ENCODE results near the gene FBN1. TPM values are rescaled to one million over a fixed set of nuclear protein-coding genes. Genes with fewer than 3 reads are reported as not detected.
A peak's percentile ranks its signal among the peaks of the same experiment; 100 is the strongest.

FBN1 gene
- total RNA-seq, 1 experiment from 2014 or later: 6.7 TPM

GRCh38 chr15:48646331-48646730, 822 bp upstream of the FBN1 start:
- Histone ChIP-seq H3K4me3 (ENCODE audit: low read length) (no peak overlapping the region), H3K9me3 (ENCODE audit: low read length) (no peaks in the 10 kb centered on the region), H3K4me2 (ENCODE audit: low read length) (no peak overlapping the region), H3K27ac (ENCODE audit: low read length) (no peak overlapping the region), H3K79me2 (ENCODE audit: low read length) (no peaks in the 10 kb centered on the region), H4K20me1 (ENCODE audit: low read length) (no peaks in the 10 kb centered on the region), H3F3A (ENCODE audit: low read length, unreplicated experiment) (no peaks in the 10 kb centered on the region), H3K9me2 (replicated peaks; ENCODE audit: low read length) (no peaks in the 10 kb centered on the region), H3K27me3 (ENCODE audit: low read length) (no peaks in the 10 kb centered on the region), H3K9ac (ENCODE audit: low read length) (no peak overlapping the region), H2AFZ (ENCODE audit: low read length) (no peak overlapping the region), H3K4me1 (ENCODE audit: insufficient read depth, low read length) (peaks cover 17% of the 10 kb centered on the region), H3K36me3 (ENCODE audit: low read depth, low read length) (no peaks in the 10 kb centered on the region)
- no peak for DNase-seq
- intact Hi-C loops (cut with micrococcal nuclease): loop anchor here (10.0 kb wide), 2 partner anchors 58 to 182 kb away; no protein-coding TSS in a partner anchor
- no peak for ATAC-seq
- BruUV-seq (replicated peaks): no TSS peak
- TF ChIP-seq EZH2phosphoT487 (IDR thresholded peaks at IDR 0.05; ENCODE audit: borderline replicate concordance, low read length): no peak
- TF ChIP-seq CTCF (conservative IDR thresholded peaks at IDR 0.05; ENCODE audit: low read depth, low read length): no peak
- no peak for TF ChIP-seq EZH2 (IDR thresholded peaks at IDR 0.05; ENCODE audit: low read length, unreplicated experiment)
- ChIA-PET POLR2A (ENCODE audit: unreplicated experiment) (no interaction called here), CTCF (no interaction called here)

GRCh38 chr15:48644827-48645557, 517 bp downstream of the FBN1 start:
- peak; percentile 37 for DNase-seq
- no peaks in the 10 kb centered on the region for H3F3A ChIP-seq (ENCODE audit: low read length, unreplicated experiment)
- H3K27ac ChIP-seq (ENCODE audit: low read length): no peak overlapping the region
- no peaks in the 10 kb centered on the region for H4K20me1 ChIP-seq (ENCODE audit: low read length)
- no peak for TF ChIP-seq EZH2 (IDR thresholded peaks at IDR 0.05; ENCODE audit: low read length, unreplicated experiment)
- TF ChIP-seq EZH2phosphoT487 (IDR thresholded peaks at IDR 0.05; ENCODE audit: borderline replicate concordance, low read length): no peak
- no peak for TF ChIP-seq CTCF (conservative IDR thresholded peaks at IDR 0.05; ENCODE audit: low read depth, low read length)
- H3K4me3 ChIP-seq (ENCODE audit: low read length): peak overlapping the region; percentile 69
- ATAC-seq: peak; percentile 53
- H3K4me2 ChIP-seq (ENCODE audit: low read length): peak overlapping the region; percentile 89
- H3K27me3 ChIP-seq (ENCODE audit: low read length): no peaks in the 10 kb centered on the region
- no peaks in the 10 kb centered on the region for H3K79me2 ChIP-seq (ENCODE audit: low read length)
- no peaks in the 10 kb centered on the region for H3K9me2 ChIP-seq (replicated peaks; ENCODE audit: low read length)
- peak overlapping the region; percentile 91 for H2AFZ ChIP-seq (ENCODE audit: low read length)
- BruUV-seq (replicated peaks): no TSS peak
- H3K9me3 ChIP-seq (ENCODE audit: low read length): no peaks in the 10 kb centered on the region
- POLR2A ChIA-PET (ENCODE audit: unreplicated experiment): interaction anchor here (0.6 to 1.0 kb wide), 2 partner anchors 78 to 119 kb away, joined by 3 to 5 read pairs; no protein-coding TSS in a partner anchor
- CTCF ChIA-PET: no interaction called here
- H3K4me1 ChIP-seq (ENCODE audit: insufficient read depth, low read length): peaks cover 17% of the 10 kb centered on the region
- H3K9ac ChIP-seq (ENCODE audit: low read length): peak overlapping the region; percentile 61
- intact Hi-C loops (cut with micrococcal nuclease): loop anchor here (5.0 to 10.0 kb wide), 3 partner anchors 60 to 180 kb away; no protein-coding TSS in a partner anchor
- H3K36me3 ChIP-seq (ENCODE audit: low read depth, low read length): no peaks in the 10 kb centered on the region

- Histone ChIP-seq H3K36me3 (ENCODE audit: low read depth, low read length) (no peaks in the 10 kb centered on the region), H3K4me1 (ENCODE audit: insufficient read depth, low read length) (peaks cover 17% of the 10 kb centered on the region), H3K4me3 (ENCODE audit: low read length) (peak overlapping the region; percentile 69), H3K27ac (ENCODE audit: low read length) (no peak overlapping the region), H3K4me2 (ENCODE audit: low read length) (peak overlapping the region; percentile 89), H3K9ac (ENCODE audit: low read length) (peak overlapping the region; percentile 61; the same call in 1 of the 2 replicates), H3K79me2 (ENCODE audit: low read length) (no peaks in the 10 kb centered on the region), H3K9me2 (replicated peaks; ENCODE audit: low read length) (no peaks in the 10 kb centered on the region), H2AFZ (ENCODE audit: low read length) (peak overlapping the region; percentile 91), H3K9me3 (ENCODE audit: low read length) (no peaks in the 10 kb centered on the region), H3K27me3 (ENCODE audit: low read length) (no peaks in the 10 kb centered on the region), H4K20me1 (ENCODE audit: low read length) (no peaks in the 10 kb centered on the region), H3F3A (ENCODE audit: low read length, unreplicated experiment) (no peaks in the 10 kb centered on the region)
- intact Hi-C loops (cut with micrococcal nuclease): loop anchor here (5.0 to 10.0 kb wide), 3 partner anchors 60 to 180 kb away; no protein-coding TSS in a partner anchor
- no TSS peak for BruUV-seq (replicated peaks)
- TF ChIP-seq EZH2phosphoT487 (IDR thresholded peaks at IDR 0.05; ENCODE audit: borderline replicate concordance, low read length) (no peak), CTCF (conservative IDR thresholded peaks at IDR 0.05; ENCODE audit: low read depth, low read length) (no peak), EZH2 (IDR thresholded peaks at IDR 0.05; ENCODE audit: low read length, unreplicated experiment) (no peak)
- DNase-seq (peak; percentile 24), ATAC-seq (peak; percentile 20)
- ChIA-PET CTCF (no interaction called here), POLR2A (ENCODE audit: unreplicated experiment) (no interaction called here)
These were observed 1.1 kb downstream of the FBN1 start for GRCh38 chr15:48644467-48644826.
